ENCODE results near the gene EIF4B. TPM values are rescaled to one million over a fixed set of nuclear protein-coding genes. Genes with fewer than 3 reads are reported as not detected.

Gene EIF4B
- total RNA-seq, 1 experiment from 2014 or later = 713 TPM

GRCh38 chr12:53056901-53057300 is 50.6 kb downstream of the EIF4B start:
- Histone ChIP-seq H3K79me1 (ENCODE audit: insufficient read depth, low read depth, low read length, poor library complexity, severe bottlenecking) (no peaks in the 10 kb centered on the region), H3K27ac (ENCODE audit: insufficient read length, low read depth, low read length) (no peak overlapping the region), H3K9me3 (ENCODE audit: control insufficient read depth, low read depth, low read length) (no peaks in the 10 kb centered on the region), H3K23ac (ENCODE audit: insufficient read length, low read depth, low read length) (no peak overlapping the region), H4K20me1 (ENCODE audit: control insufficient read depth, insufficient read depth, insufficient read length) (no peaks in the 10 kb centered on the region), H3T11ph (ENCODE audit: low read length) (no peak overlapping the region), H2BK5ac (ENCODE audit: insufficient read length, low read length) (no peak overlapping the region), H3K4me1 (ENCODE audit: insufficient read depth, low read length) (peaks cover 3% of the 10 kb centered on the region; the same call in 1 of the 2 replicates), H3K4me2 (ENCODE audit: insufficient read depth, insufficient read length, low read length) (no peak overlapping the region), H3K18ac (ENCODE audit: insufficient read length, low read depth, low read length) (no peak overlapping the region), H2BK20ac (ENCODE audit: low read depth, low read length, poor library complexity, severe bottlenecking) (no peak overlapping the region), H3K79me2 (ENCODE audit: insufficient read depth, low read length) (no peaks in the 10 kb centered on the region; the same call in 1 of the 2 replicates), H4K8ac (replicated peaks; ENCODE audit: insufficient read length, low read depth, low read length) (no peak overlapping the region), H4K91ac (ENCODE audit: insufficient read length, low read depth, low read length) (no peak overlapping the region), H4K5ac (ENCODE audit: insufficient read length, low read depth, low read length) (no peak overlapping the region), H3K4ac (ENCODE audit: low read depth, low read length) (no peak overlapping the region), H2BK120ac (ENCODE audit: low read depth, low read length, poor library complexity, severe bottlenecking) (no peak overlapping the region), H3K27me3 (ENCODE audit: insufficient read depth, low read length) (no peaks in the 10 kb centered on the region; the same call in 1 of the 2 replicates), H3K14ac (ENCODE audit: insufficient read depth, low read length) (no peak overlapping the region), H3K23me2 (ENCODE audit: insufficient read length, low read depth, low read length, poor library complexity, severe bottlenecking) (no peaks in the 10 kb centered on the region), H2AK5ac (ENCODE audit: insufficient read length, low read length) (no peak overlapping the region), H2AFZ (ENCODE audit: low read length) (no peak overlapping the region), H3K9ac (ENCODE audit: extremely low read depth, insufficient read length, low read length) (no peak overlapping the region), H2BK15ac (ENCODE audit: low read depth, low read length) (no peak overlapping the region), H2BK12ac (ENCODE audit: insufficient read length, low read depth, low read length) (no peak overlapping the region), H3K56ac (ENCODE audit: insufficient read length, low read depth, low read length) (no peak overlapping the region)
- H3K4me3 Mint-ChIP-seq = no peak overlapping the region
- H3K27me3 Mint-ChIP-seq (ENCODE audit: low read depth) = peaks cover 46% of the 10 kb centered on the region
- no peak for TF ChIP-seq CTCF (conservative IDR thresholded peaks at IDR 0.05)
- WGBS (ENCODE audit: extremely low coverage, insufficient read length, low lambda C conversion rate) = no CpG with 5 or more reads among the region's 7 CpGs
- no peak overlapping the region; a peak in 1 of 7 replicates for H3K27ac Mint-ChIP-seq
- DNase-seq = no peak
- no peaks in the 10 kb centered on the region for H3K9me3 Mint-ChIP-seq
- H3K36me3 Mint-ChIP-seq (ENCODE audit: insufficient read depth in 1 of 3, low read depth in 3 of 3) = peaks cover 4 to 5% (median 4%) of the 10 kb centered on the region in 3 experiments; a peak in 5 of 7 replicates
- H3K4me1 Mint-ChIP-seq = peaks cover 14 to 18% of the 10 kb centered on the region in 2 experiments
